GM18868 (cell line): ENCODE measurements around the gene BASP1.
"Not testable (repeated sequence)": the region's sequence is repeated elsewhere in the genome, so short reads cannot be mapped to it uniquely, and the experiment has no call there.

Experiments
- ATAC-seq: cut with Tn5 transposase; IDR thresholded peaks from one replicate; pipeline ENCODE4 v1.9.1; 2021; ENCODE audit warnings: mild to moderate bottlenecking, moderate library complexity; ENCODE audit not compliant: unreplicated experiment

Gene BASP1

DNA sequence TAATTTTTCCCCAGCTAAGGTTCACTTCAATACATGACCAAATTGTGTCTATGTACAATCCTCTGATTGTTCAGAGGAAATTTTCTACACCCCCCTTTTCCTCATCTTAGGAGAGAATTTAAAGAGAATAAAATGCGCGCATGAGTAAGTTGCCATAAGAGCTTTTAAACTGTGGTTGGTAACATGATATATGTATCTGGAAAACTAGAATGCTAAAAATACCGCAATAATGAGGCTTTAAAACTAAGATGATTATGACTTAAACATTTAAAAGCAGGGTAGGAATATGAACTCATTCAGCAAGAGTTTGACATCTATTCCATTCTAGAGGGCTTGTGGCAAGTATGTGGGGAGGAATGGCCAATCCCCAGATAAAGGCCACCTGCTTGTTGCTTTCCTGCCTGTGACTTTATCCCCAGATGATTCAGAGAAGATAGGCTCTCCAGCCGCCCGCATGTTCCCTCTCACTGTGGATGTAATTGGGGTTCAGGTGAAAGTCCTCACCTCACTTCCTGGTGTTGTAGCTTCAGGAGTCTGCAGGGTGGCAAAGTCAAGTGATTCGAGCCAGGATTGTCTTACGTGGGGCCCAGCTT, 26.5 kb upstream of the BASP1 start:
- ATAC-seq, result no peak

DNA sequence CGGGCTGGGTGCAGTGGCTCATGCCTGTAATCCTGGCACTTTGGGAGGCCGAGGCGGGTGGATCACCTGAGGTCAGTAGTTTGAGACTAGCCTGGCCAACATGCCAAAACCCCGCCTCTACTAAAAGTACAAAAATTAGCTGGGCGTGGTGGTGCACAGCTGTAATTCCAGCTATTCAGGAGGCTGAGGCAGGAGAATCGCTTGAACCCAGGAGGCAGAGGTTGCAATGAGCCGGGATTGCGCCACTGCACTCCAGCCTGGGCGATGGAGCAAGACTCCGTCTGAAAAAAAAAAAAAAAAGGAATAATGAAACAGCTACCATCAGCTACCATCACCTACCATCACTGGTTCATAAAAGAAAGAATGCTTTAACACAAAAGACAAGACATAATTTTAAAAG, 25.9 kb upstream of the BASP1 start:
- not testable (repeated sequence) for ATAC-seq

GRCh38 chr5:17192191-17192590, 25.2 kb upstream of the BASP1 start:
- ATAC-seq, result no peak

DNA sequence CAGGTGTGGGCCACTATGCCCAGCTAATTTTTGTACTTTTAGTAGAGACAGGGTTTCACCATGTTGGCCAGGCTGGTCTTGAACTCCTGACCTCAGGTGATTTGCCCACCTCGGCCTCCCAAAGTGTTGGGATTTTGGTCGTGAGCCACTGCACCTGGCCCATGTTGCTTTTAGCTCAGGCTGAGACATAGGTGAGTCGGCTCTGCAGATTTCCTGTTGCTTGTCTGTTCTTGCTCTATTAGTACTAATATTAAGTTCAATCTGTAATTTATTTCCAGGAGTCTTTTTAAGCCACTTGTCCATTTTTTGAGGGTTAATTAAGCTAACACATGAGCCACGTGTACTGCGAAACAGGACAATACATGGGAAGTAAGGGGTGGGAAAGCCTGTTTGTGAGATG, 21.4 kb upstream of the BASP1 start:
- no peak for ATAC-seq

GRCh38 chr5:17196697-17197096, 20.7 kb upstream of the BASP1 start:
- ATAC-seq, result no peak

DNA sequence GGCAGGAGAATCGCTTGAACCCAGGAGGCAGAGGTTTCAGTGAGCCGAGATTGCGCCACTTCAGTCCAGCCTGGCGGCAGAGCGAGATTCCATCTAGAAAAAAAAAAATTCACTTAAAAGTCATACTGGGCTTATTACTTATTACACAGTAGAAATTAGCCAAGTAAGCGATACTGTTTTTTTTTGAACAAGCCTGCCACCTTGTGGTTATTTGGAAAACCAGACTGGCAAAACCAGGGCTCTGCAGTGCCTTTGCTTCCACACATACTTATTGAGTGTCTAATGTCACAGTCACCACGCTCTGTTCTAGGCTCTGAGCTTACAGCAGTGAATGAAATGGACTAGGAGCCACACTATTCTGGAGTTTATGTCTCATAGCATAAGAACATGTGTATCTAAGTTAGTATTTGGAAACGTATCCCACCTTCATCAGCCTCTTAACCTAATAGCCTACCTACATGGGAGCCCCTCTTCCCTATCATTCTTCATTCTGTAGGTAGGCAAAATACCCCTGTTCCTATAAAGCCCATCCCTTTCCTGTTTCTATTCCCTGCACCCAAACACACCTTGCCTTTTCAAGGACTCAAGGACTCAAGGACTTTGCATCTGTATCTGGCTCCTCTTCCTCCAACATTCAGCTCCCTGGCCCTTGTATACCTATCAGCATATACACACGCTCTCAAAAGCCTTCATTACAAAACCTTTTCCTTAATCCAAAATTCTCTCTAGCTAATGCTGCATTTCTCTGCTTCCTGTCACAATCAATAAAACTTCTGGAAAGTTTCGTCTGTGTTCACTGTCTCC, 13.9 kb upstream of the BASP1 start:
- peak; percentile 92 for ATAC-seq

DNA sequence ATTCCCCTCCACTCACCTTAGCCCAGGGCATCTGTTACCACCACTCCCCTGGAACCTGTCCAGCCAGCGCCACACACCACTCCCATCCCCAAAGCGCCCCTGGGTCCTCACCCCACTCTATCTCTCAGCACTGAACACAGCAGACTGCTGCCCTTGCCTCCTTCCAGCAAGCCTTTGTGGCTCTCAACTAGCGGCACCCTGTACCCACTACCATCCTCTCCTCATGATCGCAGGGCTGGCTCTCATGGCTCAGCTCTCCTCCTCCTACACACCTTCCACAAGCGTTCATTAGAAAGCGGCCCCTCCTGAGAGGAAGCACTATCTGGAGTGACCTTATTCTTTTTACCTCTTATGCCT, 13.3 kb upstream of the BASP1 start:
- no peak for ATAC-seq

DNA sequence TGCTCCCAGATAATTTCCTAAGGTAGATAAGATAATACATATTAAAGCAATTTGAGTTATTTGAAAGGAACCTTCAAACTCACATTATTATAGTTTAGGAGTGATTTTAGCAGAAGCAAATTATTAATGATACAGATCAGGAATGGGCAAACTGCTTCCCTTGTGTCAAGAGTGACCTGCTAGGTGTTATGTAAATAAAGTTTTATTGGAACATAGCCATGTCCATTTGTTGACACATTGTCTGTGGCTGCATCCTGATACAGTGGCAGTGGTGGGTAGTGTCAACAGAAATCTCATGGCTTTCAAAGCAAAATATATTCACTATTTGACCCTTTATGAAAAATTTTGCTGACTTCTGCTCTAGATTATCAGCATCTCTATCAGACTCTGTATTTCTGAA, 11.4 kb upstream of the BASP1 start:
- ATAC-seq, result no peak

- no peak for ATAC-seq
Measured at GRCh38 chr5:17212191-17212590, 5.2 kb upstream of the BASP1 start.

DNA sequence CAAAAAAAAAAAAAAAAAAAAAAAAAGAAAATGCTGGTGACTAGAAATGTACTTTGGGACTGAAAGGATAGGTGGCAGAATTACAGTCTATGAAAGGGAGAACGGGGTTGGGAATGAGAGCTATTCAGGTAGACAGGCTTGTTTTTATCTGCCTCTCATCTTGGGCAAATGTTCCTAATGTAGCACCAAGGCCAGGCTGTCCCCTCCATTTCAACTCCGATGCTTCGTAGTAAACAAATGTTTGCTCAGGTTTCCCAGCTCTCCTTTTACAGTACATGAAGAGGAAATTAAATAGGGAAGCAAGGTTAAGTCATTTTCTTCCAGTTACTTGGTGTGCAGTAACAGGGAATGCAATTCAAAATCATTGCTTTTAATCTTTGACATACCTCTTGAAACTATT, 4.4 kb upstream of the BASP1 start:
- ATAC-seq, result no peak

DNA sequence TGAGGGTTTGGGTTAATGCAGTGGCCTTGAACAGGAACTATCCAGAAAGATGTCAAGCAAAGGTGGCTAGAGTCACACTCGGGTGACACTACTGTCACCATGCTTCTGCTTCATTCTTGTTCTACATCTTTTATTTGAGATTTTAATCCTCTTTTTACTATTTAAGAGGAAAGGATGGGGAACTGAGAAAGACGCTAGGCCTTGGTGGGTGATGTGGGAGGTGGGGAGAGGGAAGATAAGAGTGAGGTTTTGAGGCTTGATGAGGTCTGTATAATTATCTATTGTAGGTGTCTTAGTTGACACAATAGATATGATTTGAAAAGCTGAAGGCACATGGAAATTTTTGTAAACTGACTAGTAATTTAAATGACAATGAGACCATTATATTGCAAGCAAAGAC, 3.5 kb upstream of the BASP1 start:
- ATAC-seq, result no peak

DNA sequence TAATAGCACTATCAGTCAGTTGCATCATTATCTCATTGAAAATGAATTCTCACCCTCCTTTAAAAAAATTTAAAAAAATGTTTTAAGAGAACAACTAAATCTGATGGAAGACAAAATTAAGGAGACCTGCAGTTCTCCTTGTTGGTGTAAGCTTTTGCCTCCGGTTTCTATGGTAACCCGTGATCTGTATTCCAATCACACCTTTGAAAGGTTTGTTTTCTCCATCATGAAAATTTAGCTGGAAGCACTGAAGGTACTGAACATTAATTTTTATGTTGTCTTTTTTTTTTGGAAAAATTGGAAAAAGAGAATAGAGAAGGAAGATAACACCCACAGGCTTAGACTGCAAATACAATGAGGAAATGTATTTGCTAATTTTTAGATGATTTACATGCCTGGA, 2.5 kb upstream of the BASP1 start:
- no peak for ATAC-seq

- ATAC-seq, result no peak
Measured at GRCh38 chr5:17215361-17215760, 2.1 kb upstream of the BASP1 start.

DNA sequence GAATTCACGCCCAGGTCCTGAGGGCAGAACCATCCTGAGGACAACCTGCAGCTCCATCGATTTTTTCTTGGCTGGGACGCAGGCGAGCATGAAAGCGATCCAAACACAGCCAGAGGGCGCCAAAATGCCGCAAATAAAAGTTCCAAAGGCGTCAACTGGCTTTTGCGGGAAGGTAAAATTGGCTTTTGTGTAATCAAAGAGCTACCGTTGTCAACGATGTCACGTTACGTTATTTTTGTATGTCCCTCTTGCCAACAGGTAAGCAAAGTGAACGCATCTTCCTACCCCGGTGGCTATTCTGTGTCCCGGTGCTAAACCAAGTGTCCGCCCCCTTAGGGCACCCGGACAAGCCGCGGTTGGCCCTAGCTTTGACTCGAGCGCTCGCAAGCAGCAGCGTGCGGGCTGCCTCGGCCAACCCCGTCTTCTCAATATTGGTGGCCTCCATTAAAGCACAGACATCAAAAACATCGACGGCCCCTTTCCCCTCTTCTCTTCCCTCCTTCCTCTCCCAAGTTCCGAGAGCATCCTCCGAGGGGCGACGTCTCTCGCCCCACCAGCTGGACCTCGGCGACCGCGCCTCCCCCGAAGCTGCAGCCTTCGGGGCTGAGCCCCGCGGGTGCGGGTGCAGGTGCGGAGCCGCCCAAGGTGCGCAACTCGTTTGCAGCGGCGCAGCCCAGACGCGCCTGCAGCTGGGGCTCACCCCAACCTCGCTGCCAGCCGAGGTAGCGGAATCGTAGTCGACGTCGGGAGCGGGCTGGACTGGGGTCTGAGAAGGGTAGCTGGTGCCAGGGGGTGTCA, 1.1 kb upstream of the BASP1 start:
- ATAC-seq, result peak; percentile 37

GRCh38 chr5:17216974-17217492, 398 bp upstream of the BASP1 start:
- no peak for ATAC-seq

DNA sequence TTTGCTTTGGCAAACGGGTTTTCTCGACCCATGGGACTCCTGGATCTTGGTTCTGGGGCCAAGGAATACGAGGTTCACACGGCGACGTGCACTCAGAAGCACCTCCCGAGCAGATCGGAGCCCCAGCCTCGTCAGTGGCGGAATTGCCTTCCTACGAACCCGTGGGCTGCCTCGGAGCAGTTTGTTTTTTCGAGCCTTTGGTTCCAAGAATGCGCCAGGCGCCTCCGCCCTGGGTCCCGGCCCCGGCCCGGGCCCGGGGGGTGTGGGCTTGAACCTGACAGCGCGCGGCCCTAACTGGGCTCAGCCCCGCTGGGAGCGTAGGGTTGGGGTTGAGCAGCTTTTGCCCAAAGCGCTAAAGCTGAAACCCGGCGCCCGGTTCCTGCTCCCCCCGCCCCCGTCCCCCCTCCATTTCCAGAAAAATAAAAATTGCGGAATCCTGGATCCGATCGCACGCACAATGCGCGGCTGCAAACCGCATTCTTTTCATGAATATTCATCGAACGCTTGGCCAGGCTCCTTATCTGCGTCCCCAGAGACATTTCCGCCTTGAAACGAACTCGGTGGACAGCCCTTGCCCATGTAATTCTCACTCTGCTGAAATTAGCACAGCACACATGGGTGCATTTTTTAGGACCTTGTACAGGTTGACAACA, 1.0 kb downstream of the BASP1 start:
- peak; percentile 18 for ATAC-seq

DNA sequence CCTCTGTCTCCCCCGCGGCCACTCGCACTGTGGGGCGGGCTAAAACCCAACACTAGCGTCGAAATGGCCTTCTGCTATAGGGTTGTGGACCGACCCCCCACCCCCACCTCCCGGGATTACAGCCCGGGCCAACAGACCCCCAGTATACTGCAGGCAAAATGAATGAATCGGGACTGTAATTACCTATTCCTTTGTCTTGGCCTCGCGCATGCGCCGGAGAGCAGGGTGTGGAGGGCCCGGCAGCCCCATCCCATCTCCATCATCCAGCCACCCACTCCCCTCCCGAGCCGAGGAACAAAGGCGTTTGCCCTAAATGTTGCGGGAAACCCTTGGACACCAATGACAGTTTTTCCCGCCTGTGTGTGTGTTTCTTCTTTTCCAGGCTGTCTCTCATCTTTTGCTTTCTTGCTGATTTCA, 1.6 kb downstream of the BASP1 start:
- ATAC-seq, result peak; percentile 8

GRCh38 chr5:17219469-17219868, 2.0 kb downstream of the BASP1 start:
- ATAC-seq, result no peak

DNA sequence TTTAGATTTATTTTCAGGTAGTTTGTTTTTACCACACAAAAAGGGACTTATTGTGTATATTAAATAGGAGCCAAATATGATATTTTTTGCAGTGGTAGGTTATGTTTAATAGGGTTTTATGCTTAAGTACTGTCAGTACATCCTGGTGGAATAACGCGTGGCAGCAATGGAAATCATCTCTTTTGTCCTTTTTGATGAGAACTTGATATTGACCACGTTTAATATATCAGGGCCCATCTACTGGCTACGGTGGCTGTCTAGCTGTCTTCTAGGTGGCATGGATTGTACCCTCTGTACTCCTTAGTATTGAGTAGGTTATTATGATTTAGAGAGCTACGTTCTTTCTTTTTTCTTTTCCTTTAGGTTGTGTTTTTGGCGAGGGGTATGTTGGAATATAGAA, 2.6 kb downstream of the BASP1 start:
- no peak for ATAC-seq

DNA sequence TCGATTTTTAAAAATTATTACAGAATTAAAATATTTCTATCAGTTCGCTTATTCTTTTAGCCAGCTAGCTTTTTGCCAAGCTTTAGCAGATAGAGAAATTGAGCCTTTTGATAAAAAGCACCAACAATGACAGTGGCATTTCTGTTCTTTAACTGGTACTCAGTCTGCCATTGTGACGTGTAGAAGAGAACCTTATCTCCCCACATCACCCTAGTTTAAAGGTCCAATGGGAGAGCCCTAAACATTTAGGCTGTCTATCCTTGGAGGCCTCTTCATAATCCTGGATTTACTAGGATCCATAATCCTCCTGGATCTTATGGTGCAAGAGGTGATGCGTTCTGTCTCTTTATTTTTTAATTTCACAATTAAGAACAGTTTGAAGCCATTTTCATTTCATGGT, 3.0 kb downstream of the BASP1 start:
- no peak for ATAC-seq
